ENCODE measurements around the gene SERPIND1. TPM values are rescaled to one million over a fixed set of nuclear protein-coding genes. Genes with fewer than 3 reads are reported as not detected.

The SERPIND1 gene
- total RNA-seq, 1 experiment from 2014 or later = not detected

DNA sequence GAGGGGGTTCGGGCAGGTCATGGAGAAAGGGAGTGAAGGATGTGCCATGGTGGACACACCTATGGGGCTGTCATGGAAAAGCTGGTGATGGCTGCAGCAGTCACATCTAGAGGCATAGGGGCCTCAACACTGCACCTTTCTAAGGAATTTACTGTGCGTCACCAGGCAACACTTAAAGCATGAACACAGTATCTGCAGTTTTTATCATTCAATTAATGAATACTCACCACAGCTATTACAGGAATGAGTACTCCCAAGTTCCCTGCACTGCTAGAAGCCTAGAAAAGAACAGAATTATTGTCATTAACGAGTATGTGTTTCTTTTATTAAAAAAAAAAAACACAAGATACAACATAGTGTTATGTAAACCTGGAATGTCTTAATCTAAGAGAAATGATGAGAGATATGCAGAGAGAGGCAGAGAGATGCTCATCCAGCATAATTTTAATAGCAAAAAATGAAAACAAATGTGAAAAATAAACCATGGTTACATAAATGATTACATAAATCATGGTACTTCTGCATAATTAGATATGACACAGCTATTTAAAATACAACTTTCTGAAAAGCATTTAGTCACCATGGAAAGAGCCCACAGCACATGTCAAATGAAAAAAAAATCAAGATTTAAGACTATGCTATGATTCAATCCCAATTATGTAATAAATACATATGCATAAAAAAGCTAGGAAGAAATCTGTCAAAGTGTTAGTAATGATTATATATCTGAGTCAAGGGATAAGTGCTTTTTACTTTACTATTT lies 19.2 kb downstream of the SERPIND1 start:
- no peak for DNase-seq (ENCODE audit: low spot score)

GRCh38 chr22:20793748-20794649 lies 20.1 kb downstream of the SERPIND1 start:
- DNase-seq (ENCODE audit: low spot score) = no peak

DNA sequence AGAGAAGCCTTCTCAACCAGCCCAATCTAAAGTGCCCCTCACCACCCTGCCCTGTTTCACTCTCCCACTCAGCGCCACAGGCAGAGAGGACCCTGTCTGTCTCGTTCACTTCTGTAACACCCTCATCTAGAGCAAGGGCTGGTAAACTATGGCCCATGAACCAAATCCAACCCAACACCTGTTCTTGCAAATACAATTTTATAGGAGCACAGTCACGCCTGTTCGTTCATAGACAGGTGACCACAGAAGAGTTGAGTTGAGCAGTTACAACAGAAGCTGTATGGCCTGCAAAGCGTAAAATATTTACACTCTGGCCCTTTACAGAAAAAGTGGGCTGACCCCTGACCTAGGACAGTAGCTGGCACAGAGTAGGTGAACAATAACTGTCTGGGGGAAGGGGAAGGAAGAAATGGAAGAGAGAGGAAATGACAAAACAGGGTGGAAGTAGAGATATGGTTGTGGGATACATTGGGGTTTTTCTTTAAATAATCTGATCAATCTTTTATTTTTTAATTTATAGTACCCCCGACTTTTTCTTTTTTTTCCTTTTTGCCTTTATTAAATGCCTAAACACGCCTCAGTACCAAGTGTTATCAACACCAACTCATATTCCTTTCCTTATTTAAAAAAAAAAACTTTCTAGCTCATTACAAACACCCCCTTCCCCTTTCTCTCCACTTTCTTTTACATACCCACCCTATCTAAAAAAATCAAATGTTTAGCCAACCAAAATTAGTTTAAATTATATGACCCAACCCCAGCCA lies 20.9 kb downstream of the SERPIND1 start:
- DNase-seq (ENCODE audit: low spot score) = no peak

- DNase-seq (ENCODE audit: low spot score) = no peak
These were observed 22.8 kb downstream of the SERPIND1 start for GRCh38 chr22:20796731-20797130.

DNA sequence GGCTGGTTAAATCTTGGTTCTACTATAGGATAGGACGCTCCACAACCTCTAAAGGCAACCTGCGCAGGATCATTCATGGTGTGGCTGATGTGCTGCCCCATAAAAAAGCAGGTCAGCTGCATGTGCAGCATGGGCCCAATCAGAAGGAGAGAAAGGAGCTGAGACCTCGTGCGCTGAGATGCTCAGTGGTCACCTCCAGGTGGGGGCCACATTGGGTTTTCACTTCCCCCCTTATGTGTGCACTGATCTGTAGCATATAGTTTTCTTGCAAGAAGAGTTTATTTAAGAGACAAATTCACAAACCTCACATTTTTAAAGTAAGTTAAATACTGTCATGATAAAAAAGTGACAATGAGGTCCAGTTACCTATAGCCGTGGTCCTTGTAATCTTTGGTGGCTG lies 24.3 kb downstream of the SERPIND1 start:
- DNase-seq (ENCODE audit: low spot score) = no peak

- DNase-seq (ENCODE audit: low spot score) = no peak
These were observed 25.1 kb downstream of the SERPIND1 start for GRCh38 chr22:20798974-20799373.

- DNase-seq (ENCODE audit: low spot score) = no peak
These were observed 25.5 kb downstream of the SERPIND1 start for GRCh38 chr22:20799449-20799848.

DNA sequence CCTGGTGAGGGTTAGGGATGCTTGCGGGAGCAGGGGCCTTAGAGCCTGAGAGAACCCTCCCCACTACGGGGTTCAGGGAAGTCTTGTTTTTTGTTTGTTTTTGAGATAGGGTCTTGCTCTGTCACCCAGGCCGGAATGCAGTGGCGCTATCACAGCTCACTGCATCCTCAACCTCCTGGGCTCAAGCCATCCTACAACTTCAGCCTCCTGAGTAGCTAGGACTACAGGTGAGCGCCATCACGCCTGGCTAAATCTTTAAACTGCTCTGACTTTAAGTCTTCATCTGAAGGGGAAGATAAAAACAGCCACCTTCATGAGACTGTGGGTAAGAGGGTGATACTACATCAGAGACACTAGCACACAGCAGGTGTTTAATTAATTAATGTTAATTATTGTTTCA lies 28.5 kb downstream of the SERPIND1 start:
- no peak for DNase-seq (ENCODE audit: low spot score)

GRCh38 chr22:20802922-20803553 lies 29.1 kb downstream of the SERPIND1 start:
- no peak for DNase-seq (ENCODE audit: low spot score)

GRCh38 chr22:20803696-20804324 lies 29.9 kb downstream of the SERPIND1 start:
- no peak for DNase-seq (ENCODE audit: low spot score)

DNA sequence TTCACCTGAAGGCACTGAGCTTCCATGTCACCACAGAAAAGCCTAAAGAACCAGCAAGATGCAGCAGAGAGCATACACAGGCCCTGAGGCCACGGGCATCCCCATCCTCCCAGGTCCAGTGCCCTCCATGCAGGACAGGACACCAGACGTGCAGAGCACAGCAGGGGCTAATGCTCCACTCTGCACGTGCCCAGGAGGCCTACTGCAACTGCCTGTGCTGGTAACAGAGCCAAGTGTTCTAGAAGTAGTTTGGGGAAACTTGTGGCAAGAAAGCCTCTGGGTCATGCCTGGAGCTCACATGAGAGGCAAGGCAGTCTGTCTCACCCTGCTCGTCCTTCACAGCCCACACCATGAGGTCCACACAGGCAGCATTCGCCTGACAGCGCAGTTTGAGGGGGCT lies 30.7 kb downstream of the SERPIND1 start:
- no peak for DNase-seq (ENCODE audit: low spot score)

DNA sequence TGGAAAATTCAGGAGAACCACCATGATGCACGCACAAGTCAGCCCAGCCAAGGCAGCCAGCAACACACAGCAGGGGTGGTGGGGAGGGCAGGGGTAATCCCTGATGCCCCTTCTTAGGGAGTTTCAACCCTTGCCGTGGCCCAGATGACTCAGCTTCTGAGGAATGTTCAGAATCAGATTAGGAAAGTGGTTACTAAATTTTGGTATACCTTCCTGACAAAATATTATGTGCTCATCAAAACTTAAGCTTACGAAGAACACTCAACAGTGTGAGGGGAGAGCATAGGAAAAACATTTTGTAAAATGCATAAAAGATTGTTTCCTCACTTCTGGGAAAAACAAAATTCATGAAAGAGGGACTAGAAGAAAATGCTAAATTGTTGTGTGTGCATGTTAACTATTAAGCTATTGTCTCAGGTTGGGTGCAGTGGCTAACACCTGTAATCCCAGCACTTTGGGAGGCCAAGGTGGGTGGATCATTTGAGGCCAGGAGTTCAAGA lies 32.1 kb downstream of the SERPIND1 start:
- DNase-seq (ENCODE audit: low spot score) = no peak

GRCh38 chr22:20807315-20807752 lies 33.4 kb downstream of the SERPIND1 start:
- peak; percentile 15 for DNase-seq (ENCODE audit: low spot score)

- DNase-seq (ENCODE audit: low spot score) = no peak
These were observed 34.9 kb downstream of the SERPIND1 start for GRCh38 chr22:20808844-20809243.

- DNase-seq (ENCODE audit: low spot score) = no peak
These were observed 35.7 kb downstream of the SERPIND1 start for GRCh38 chr22:20809538-20810185.

GRCh38 chr22:20810645-20811044 lies 36.7 kb downstream of the SERPIND1 start:
- no peak for DNase-seq (ENCODE audit: low spot score)

- DNase-seq (ENCODE audit: low spot score) = no peak
These were observed 37.3 kb downstream of the SERPIND1 start for GRCh38 chr22:20811171-20811570.

GRCh38 chr22:20811971-20812660 lies 38.2 kb downstream of the SERPIND1 start:
- no peak for DNase-seq (ENCODE audit: low spot score)

DNA sequence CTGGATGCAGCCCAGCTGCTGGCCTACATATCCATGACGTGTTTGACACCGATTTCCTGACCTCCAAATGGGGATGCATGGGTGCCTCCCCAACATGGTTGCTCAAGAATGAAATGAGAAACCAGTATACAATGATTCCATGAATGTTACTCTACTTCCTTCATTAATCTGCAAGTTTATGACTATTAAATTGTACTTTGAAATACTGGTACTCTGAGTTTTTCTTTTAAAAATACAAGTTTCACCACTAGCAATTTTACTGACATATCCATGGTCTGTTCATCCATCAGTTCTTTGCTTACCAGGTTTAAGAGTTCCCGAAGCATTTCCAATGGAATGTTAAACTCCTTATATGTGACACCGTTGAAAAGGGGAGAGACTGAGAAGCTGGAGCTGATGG lies 39.1 kb downstream of the SERPIND1 start:
- DNase-seq (ENCODE audit: low spot score) = no peak
